HCT116 (cell line): Measurements from ENCODE around the gene MYO1B. TPM values are rescaled to one million over a fixed set of nuclear protein-coding genes. Genes with fewer than 3 reads are reported as not detected.

Experiments used
- ATAC-seq: fragments of 200-7000 bp; cut with Tn5 transposase; 2 replicates; pipeline ENCODE4 v1.9.1; 2020; ENCODE audit warnings: mild to moderate bottlenecking, moderate library complexity
- BruUV-seq: library from RNA; stranded (reverse); fragments of 400-500 nt; replicated peaks from 2 replicates; lab custom pipeline; 2021; lab: Mats Ljungman, UMichigan
- CTCF ChIA-PET: fragments of 300-600 bp; sonication (Branson Sonifier 250); formaldehyde crosslinking; loops from one replicate; lab custom pipeline; 2021; ENCODE audit warnings: antibody characterized with exemption; lab: Charles Lee
- POLR2A ChIA-PET: fragments of 300-600, 350-600 bp; sonication (Branson Sonifier 250); formaldehyde crosslinking; loops from one replicate; lab custom pipeline; 2021; ENCODE audit warnings: antibody characterized with exemption; lab: Charles Lee
- RAD21 ChIA-PET, 2 experiments: fragments of 300-600 bp; sonication (Branson Sonifier 250); formaldehyde crosslinking; loops; one replicate each; lab custom pipeline; 2023; ENCODE audit warnings: low total read pairs in 2 of 2; ENCODE audit not compliant: uncharacterized antibody in 2 of 2, unreplicated experiment in 2 of 2, low non-redundant PET in 1 of 2; lab: Charles Lee
- DNase-seq: peaks from one replicate; pipeline ENCODE4 v3.0.0-alpha.2; 2010; ENCODE audit warnings: low read depth, low spot score
- H2AFZ ChIP-seq: fragments of 200-600 bp; shearing (Covaris generic), sonication (generic); 2 replicates; pipeline ENCODE4 v1.6.1; 2017; ENCODE audit warnings: low read depth, mixed run types, mixed read lengths, antibody characterized with exemption, low read length; ENCODE audit not compliant: poor library complexity, severe bottlenecking
- H3K27ac ChIP-seq: 2 replicates; pipeline ENCODE4 v1.5.1; 2012; ENCODE audit warnings: low read depth, low read length
- H3K27me3 ChIP-seq: fragments of 200-600 bp; sonication (generic); 2 replicates; pipeline ENCODE4 v1.6.1; 2016; ENCODE audit warnings: mixed run types, low read length, mixed read lengths; ENCODE audit not compliant: insufficient read depth
- H3K36me3 ChIP-seq, 2 experiments: fragments of 200-500 bp in 1 of 2; fragments of 200-600 bp in 1 of 2; sonication (Bioruptor generic) in 1 of 2; sonication (generic) in 1 of 2; 2 replicates each; pipeline versions ENCODE4 v1.5.1 to v1.6.1; 2014 to 2016; ENCODE audit warnings: low read length in 2 of 2, inconsistent platforms in 1 of 2, mixed read lengths in 1 of 2, mixed run types in 1 of 2; ENCODE audit not compliant: insufficient read depth in 2 of 2, control insufficient read depth in 1 of 2
- H3K4me1 ChIP-seq, 2 experiments: fragments of 200-600 bp in 1 of 2; sonication (generic) in 1 of 2; 2 replicates each; pipeline versions ENCODE4 v1.5.1 to v1.6.1; 2012 to 2017; ENCODE audit warnings: low read length in 2 of 2, inconsistent platforms in 1 of 2, mild to moderate bottlenecking in 1 of 2, mixed read lengths in 1 of 2, mixed run types in 1 of 2, moderate library complexity in 1 of 2; ENCODE audit not compliant: insufficient read depth in 2 of 2, control insufficient read depth in 1 of 2
- H3K4me2 ChIP-seq: fragments of 200-600 bp; sonication (generic); 2 replicates; pipeline ENCODE4 v1.6.1; 2017; ENCODE audit warnings: mixed run types, low read length, mixed read lengths
- H3K4me3 ChIP-seq, 2 experiments: fragments of 200-600 bp in 1 of 2; sonication (generic) in 1 of 2; replicated peaks in 1 of 2; 2 replicates each; pipeline ENCODE4 v1.5.1; 2011 to 2016; ENCODE audit warnings: low read length in 2 of 2, control low read depth in 1 of 2, low read depth in 1 of 2, mild to moderate bottlenecking in 1 of 2, mixed read lengths in 1 of 2, mixed run types in 1 of 2
- H3K79me2 ChIP-seq: fragments of 200-600 bp; sonication (generic); 2 replicates; pipeline ENCODE4 v1.6.1; 2017; ENCODE audit warnings: mild to moderate bottlenecking, mixed run types, low read length, moderate library complexity, mixed read lengths; ENCODE audit not compliant: insufficient read depth
- H3K9ac ChIP-seq: fragments of 200-600 bp; sonication (generic); 2 replicates; pipeline ENCODE4 v1.6.1; 2016; ENCODE audit warnings: low read length, mixed read lengths
- H3K9me2 ChIP-seq: fragments of 200-600 bp; sonication (generic), shearing (Covaris generic); 2 replicates; pipeline ENCODE4 v1.6.1; 2017; ENCODE audit warnings: mixed run types, mild to moderate bottlenecking, moderate library complexity; ENCODE audit not compliant: insufficient read depth
- H3K9me3 ChIP-seq, 2 experiments: fragments of 200-500 bp in 1 of 2; fragments of 200-600 bp in 1 of 2; sonication (Bioruptor generic) in 1 of 2; sonication (generic) in 1 of 2; 2 replicates each; pipeline ENCODE4 v1.6.1; 2014 to 2017; ENCODE audit warnings: low read length in 2 of 2, mixed read lengths in 2 of 2, inconsistent platforms in 1 of 2, low read depth in 1 of 2, mild to moderate bottlenecking in 1 of 2, mixed run types in 1 of 2, moderate library complexity in 1 of 2; ENCODE audit not compliant: control insufficient read depth in 1 of 2, insufficient read depth in 1 of 2
- H4K20me1 ChIP-seq: fragments of 200-600 bp; sonication (generic), shearing (Covaris generic); 2 replicates; pipeline ENCODE4 v1.6.1; 2017; ENCODE audit warnings: mixed run types, mild to moderate bottlenecking, moderate library complexity; ENCODE audit not compliant: insufficient read depth
- CEBPB ChIP-seq: IDR thresholded peaks from 2 replicates; pipeline ENCODE4 v1.6.1; 2012; ENCODE audit warnings: low read depth
- EZH2 ChIP-seq: fragments of 200-600 bp; sonication (generic); IDR thresholded peaks from 2 replicates; pipeline ENCODE4 v1.6.1; 2017; ENCODE audit warnings: antibody characterized with exemption, mixed run types
- FOSL1 ChIP-seq: IDR thresholded peaks from 2 replicates; pipeline ENCODE4 v1.6.1; 2012; ENCODE audit warnings: low read depth
- POLR2A ChIP-seq: IDR thresholded peaks from 2 replicates; pipeline ENCODE4 v1.7.0; 2011; ENCODE audit warnings: borderline replicate concordance; ENCODE audit not compliant: insufficient read depth, insufficient read length; ENCODE audit errors: extremely low read depth
- SIN3A ChIP-seq: IDR thresholded peaks from 2 replicates; pipeline ENCODE4 v1.6.1; 2012; ENCODE audit warnings: low read depth
- SP1 ChIP-seq: IDR thresholded peaks from 2 replicates; pipeline ENCODE4 v1.6.1; 2012; ENCODE audit warnings: low read depth
- ZNF274 ChIP-seq: fragments of 200-500 bp; sonication (Bioruptor generic); IDR thresholded peaks from 2 replicates; pipeline ENCODE4 v1.6.1; 2014; ENCODE audit warnings: mild to moderate bottlenecking, low read depth, low read length, inconsistent platforms
- intact Hi-C: fragments of 100-400 bp; cut with micrococcal nuclease; formaldehyde crosslinking; loops from 2 replicates; pipeline ENCODE4 v1.10.0; 2022
- total RNA-seq: library from RNA; stranded (reverse); gene quantifications from one replicate; pipeline ENCODE4 v1.2.1, GENCODE V29; 2021; ENCODE audit not compliant: unreplicated experiment
- TF ChIP-seq, protein P1 (sequence below): IDR thresholded peaks from 2 replicates; pipeline ENCODE4 v1.6.1; 2011; ENCODE audit warnings: mild to moderate bottlenecking, low read length, moderate library complexity; ENCODE audit not compliant: insufficient replicate concordance; ENCODE audit errors: extremely low read depth
- TF ChIP-seq, protein P2 (sequence below): IDR thresholded peaks from 2 replicates; pipeline ENCODE4 v1.6.1; 2012
- TF ChIP-seq, protein P3 (sequence below), 3 experiments: fragments of 200-600 bp in 1 of 3; sonication (generic) in 1 of 3; IDR thresholded peaks in 2 of 3; conservative IDR thresholded peaks in 1 of 3; 2 replicates each; pipeline ENCODE4 v1.5.1; 2012 to 2017; ENCODE audit warnings: low read depth in 2 of 3, low read length in 2 of 3, antibody characterized with exemption in 1 of 3, borderline replicate concordance in 1 of 3, control low read depth in 1 of 3, mild to moderate bottlenecking in 1 of 3, mixed read lengths in 1 of 3, mixed run types in 1 of 3, moderate library complexity in 1 of 3; ENCODE audit not compliant: insufficient read depth in 1 of 3
- TF ChIP-seq, protein P4 (sequence below): IDR thresholded peaks from 2 replicates; pipeline ENCODE4 v1.6.1; 2012; ENCODE audit warnings: low read depth

The MYO1B gene
- total RNA-seq, 1 experiment from 2014 or later: 51.7 TPM

DNA sequence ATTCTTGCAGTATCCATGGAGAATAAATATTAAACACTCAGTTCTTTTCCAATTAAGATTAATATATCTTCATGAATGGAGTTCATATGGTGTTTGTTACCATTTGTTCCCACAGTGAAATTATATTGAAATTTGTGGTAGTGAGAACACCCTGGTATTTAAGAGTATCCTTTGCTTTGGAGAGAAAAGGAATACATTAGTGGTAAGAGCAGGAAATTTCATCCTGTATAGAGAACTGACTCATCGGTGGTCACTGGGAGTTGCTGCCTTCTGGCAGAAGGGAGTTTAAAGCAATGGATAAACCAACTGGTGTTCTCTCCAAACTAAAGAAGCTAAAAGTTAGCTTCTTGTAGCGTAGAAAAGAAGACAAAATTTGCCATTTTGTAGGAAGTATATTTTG lies 107.3 kb downstream of the MYO1B start:
- Histone ChIP-seq H3K9me3 (peaks cover 0 to 6% of the 10 kb centered on the region in 2 experiments; a peak in 1 of 4 replicates), H3K27ac (no peak overlapping the region)
- intact Hi-C loops: no loop called here
- TF ChIP-seq, protein P1, sequence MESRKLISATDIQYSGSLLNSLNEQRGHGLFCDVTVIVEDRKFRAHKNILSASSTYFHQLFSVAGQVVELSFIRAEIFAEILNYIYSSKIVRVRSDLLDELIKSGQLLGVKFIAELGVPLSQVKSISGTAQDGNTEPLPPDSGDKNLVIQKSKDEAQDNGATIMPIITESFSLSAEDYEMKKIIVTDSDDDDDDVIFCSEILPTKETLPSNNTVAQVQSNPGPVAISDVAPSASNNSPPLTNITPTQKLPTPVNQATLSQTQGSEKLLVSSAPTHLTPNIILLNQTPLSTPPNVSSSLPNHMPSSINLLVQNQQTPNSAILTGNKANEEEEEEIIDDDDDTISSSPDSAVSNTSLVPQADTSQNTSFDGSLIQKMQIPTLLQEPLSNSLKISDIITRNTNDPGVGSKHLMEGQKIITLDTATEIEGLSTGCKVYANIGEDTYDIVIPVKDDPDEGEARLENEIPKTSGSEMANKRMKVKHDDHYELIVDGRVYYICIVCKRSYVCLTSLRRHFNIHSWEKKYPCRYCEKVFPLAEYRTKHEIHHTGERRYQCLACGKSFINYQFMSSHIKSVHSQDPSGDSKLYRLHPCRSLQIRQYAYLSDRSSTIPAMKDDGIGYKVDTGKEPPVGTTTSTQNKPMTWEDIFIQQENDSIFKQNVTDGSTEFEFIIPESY: no peak
- TF ChIP-seq SP1: no peak
- no peak for TF ChIP-seq SIN3A
- no peak for TF ChIP-seq FOSL1
- no peak for TF ChIP-seq CEBPB
- TF ChIP-seq, protein P2, sequence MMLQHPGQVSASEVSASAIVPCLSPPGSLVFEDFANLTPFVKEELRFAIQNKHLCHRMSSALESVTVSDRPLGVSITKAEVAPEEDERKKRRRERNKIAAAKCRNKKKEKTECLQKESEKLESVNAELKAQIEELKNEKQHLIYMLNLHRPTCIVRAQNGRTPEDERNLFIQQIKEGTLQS: no peak
- TF ChIP-seq, all 23 proteins: peak for 0
- CTCF ChIA-PET: no interaction called here
- H3K4me3 ChIP-seq: no peak overlapping the region
- peaks cover 0 to 16% of the 10 kb centered on the region in 2 experiments; a peak in 1 of 4 replicates for H3K36me3 ChIP-seq
- no peaks in the 10 kb centered on the region for H3K9me2 ChIP-seq
- ATAC-seq (no peak), DNase-seq (no peak)
- POLR2A ChIA-PET: no interaction called here
- no peak overlapping the region for H3K9ac ChIP-seq
- no peak overlapping the region for H3K4me2 ChIP-seq
- no peaks in the 10 kb centered on the region; a peak in 1 of 4 replicates for H3K4me1 ChIP-seq
- no peaks in the 10 kb centered on the region for H4K20me1 ChIP-seq
- RAD21 ChIA-PET: no interaction called here
- BruUV-seq: no TSS peak
- H2AFZ ChIP-seq: no peak overlapping the region
- H3K79me2 ChIP-seq: no peaks in the 10 kb centered on the region; the same call in 1 of the 2 replicates
- no peaks in the 10 kb centered on the region for H3K27me3 ChIP-seq

DNA sequence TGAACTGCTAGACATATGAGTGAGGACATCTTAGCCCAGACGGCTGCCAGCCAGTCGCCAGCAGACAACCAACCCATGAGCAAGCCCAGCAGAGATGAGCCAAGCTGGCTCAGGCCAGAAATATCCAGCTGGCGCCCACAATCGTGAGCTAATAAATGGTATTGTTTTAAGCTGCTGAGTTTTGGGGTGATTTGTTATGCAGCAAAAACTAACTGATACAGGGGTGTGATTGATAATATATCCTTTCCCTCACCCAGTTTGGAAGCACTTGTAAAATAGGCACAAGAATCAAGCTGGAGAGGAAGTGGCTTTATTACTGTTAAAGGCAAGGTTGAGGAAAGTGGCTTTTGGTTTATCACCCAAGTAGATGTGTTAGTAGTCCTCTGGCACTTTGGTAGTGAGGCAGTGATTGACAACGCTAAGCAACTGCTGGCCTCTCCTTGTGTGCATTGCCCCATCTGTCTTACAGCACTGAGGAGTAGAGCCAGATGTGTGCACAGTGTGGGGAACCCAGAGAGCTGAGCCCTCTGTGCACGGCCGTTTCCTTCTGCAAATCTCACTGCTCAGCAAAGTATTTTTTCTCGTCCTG lies 110.1 kb downstream of the MYO1B start:
- ChIA-PET POLR2A (interaction anchor here (0.6 kb wide), 1 partner anchor 141 kb away, joined by 3 read pairs; no protein-coding TSS in a partner anchor), CTCF (no interaction called here), RAD21 (no interaction called here)
- Histone ChIP-seq H3K79me2 (no peaks in the 10 kb centered on the region; the same call in 1 of the 2 replicates), H3K27ac (no peak overlapping the region), H4K20me1 (no peaks in the 10 kb centered on the region), H3K9me2 (no peaks in the 10 kb centered on the region), H3K4me1 (peaks cover 0 to 8% of the 10 kb centered on the region in 2 experiments; a peak in 1 of 4 replicates), H3K4me3 (no peak overlapping the region), H3K36me3 (peaks cover 0 to 9% of the 10 kb centered on the region in 2 experiments; a peak in 1 of 4 replicates), H3K4me2 (no peak overlapping the region), H3K27me3 (no peaks in the 10 kb centered on the region), H2AFZ (no peak overlapping the region), H3K9me3 (peaks cover 0 to 6% of the 10 kb centered on the region in 2 experiments; a peak in 1 of 4 replicates), H3K9ac (no peak overlapping the region)
- no peak for DNase-seq
- no peak for ATAC-seq
- no TSS peak for BruUV-seq
- intact Hi-C loops: no loop called here
- TF ChIP-seq, protein P3, sequence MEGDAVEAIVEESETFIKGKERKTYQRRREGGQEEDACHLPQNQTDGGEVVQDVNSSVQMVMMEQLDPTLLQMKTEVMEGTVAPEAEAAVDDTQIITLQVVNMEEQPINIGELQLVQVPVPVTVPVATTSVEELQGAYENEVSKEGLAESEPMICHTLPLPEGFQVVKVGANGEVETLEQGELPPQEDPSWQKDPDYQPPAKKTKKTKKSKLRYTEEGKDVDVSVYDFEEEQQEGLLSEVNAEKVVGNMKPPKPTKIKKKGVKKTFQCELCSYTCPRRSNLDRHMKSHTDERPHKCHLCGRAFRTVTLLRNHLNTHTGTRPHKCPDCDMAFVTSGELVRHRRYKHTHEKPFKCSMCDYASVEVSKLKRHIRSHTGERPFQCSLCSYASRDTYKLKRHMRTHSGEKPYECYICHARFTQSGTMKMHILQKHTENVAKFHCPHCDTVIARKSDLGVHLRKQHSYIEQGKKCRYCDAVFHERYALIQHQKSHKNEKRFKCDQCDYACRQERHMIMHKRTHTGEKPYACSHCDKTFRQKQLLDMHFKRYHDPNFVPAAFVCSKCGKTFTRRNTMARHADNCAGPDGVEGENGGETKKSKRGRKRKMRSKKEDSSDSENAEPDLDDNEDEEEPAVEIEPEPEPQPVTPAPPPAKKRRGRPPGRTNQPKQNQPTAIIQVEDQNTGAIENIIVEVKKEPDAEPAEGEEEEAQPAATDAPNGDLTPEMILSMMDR (IDR thresholded peaks at IDR 0.05 in 2 of 3, conservative IDR thresholded peaks at IDR 0.05 in 1 of 3; ENCODE audit: borderline replicate concordance in 1 of 3, insufficient read depth in 1 of 3, low read depth in 2 of 3, low read length in 2 of 3): no peak
- no peak for TF ChIP-seq ZNF274
- TF ChIP-seq EZH2: no peak
- TF ChIP-seq POLR2A: no peak
- TF ChIP-seq, protein P4, sequence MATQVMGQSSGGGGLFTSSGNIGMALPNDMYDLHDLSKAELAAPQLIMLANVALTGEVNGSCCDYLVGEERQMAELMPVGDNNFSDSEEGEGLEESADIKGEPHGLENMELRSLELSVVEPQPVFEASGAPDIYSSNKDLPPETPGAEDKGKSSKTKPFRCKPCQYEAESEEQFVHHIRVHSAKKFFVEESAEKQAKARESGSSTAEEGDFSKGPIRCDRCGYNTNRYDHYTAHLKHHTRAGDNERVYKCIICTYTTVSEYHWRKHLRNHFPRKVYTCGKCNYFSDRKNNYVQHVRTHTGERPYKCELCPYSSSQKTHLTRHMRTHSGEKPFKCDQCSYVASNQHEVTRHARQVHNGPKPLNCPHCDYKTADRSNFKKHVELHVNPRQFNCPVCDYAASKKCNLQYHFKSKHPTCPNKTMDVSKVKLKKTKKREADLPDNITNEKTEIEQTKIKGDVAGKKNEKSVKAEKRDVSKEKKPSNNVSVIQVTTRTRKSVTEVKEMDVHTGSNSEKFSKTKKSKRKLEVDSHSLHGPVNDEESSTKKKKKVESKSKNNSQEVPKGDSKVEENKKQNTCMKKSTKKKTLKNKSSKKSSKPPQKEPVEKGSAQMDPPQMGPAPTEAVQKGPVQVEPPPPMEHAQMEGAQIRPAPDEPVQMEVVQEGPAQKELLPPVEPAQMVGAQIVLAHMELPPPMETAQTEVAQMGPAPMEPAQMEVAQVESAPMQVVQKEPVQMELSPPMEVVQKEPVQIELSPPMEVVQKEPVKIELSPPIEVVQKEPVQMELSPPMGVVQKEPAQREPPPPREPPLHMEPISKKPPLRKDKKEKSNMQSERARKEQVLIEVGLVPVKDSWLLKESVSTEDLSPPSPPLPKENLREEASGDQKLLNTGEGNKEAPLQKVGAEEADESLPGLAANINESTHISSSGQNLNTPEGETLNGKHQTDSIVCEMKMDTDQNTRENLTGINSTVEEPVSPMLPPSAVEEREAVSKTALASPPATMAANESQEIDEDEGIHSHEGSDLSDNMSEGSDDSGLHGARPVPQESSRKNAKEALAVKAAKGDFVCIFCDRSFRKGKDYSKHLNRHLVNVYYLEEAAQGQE: no peak
